ENCODE measurements around the gene CFTR. TPM values are rescaled to one million over a fixed set of nuclear protein-coding genes. Genes with fewer than 3 reads are reported as not detected.

Gene CFTR
- total and polyA plus RNA-seq, 2 of the 8 experiments (the other 6 are each of a cell fraction or from before 2014, with no cell fraction given), result 1.2 to 1.6 TPM

DNA sequence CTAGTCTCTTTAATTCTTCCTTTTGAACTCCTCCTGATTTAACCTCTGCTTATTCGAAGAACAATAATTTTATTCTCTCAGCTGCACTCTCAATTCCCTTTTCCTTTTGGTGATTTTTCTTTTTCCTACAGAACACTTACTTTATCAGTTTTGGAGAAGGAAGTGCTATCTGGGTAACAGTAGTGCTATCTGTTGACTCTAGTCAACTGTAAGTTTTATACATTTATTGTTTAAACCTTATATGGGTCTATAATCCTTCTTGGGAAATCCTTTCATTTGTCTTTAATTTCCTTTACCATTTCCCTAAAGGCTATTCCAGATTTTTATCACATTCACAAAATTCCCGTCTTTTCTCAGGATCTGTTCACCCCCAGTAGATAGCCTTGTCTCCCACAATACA, 64.2 kb downstream of the CFTR start:
- H3K18ac ChIP-seq (ENCODE audit: extremely low read depth, low read length), result no peak overlapping the region
- H3K4me2 ChIP-seq (ENCODE audit: insufficient read depth in 1 of 2, low read depth in 2 of 2, low read length in 2 of 2), result no peak overlapping the region

More for the DNA sequence above, 64.2 kb downstream of the CFTR start:
- Histone ChIP-seq H4K91ac (replicated peaks; ENCODE audit: insufficient read length, low read length) (no peak overlapping the region), H3K79me2 (ENCODE audit: control insufficient read depth in 1 of 2, insufficient read depth in 2 of 2, low read length in 2 of 2) (no peaks in the 10 kb centered on the region), H3K4ac (replicated peaks; ENCODE audit: insufficient read length, low read depth, low read length) (no peak overlapping the region), H2BK15ac (ENCODE audit: low read length) (no peak overlapping the region), H2BK120ac (replicated peaks; ENCODE audit: low read depth, low read length) (no peak overlapping the region), H3K9ac (replicated peaks in 1 of 4; ENCODE audit: extremely low read depth in 1 of 4, low read depth in 3 of 4, low read length in 3 of 4) (no peak overlapping the region), H4K5ac (ENCODE audit: insufficient read length, low read depth, low read length) (no peak overlapping the region), H2AFZ (ENCODE audit: low read length) (no peak overlapping the region), H4K20me1 (replicated peaks in 1 of 2; ENCODE audit: control insufficient read depth in 1 of 2, insufficient read depth in 2 of 2, low read length in 2 of 2) (no peaks in the 10 kb centered on the region), H2BK5ac (ENCODE audit: low read depth, low read length) (no peak overlapping the region), H3K56ac (replicated peaks; ENCODE audit: insufficient read length, low read depth, low read length) (no peak overlapping the region), H3K4me3 (ENCODE audit: extremely low read depth in 1 of 4, insufficient read depth in 2 of 4, low read depth in 3 of 4, low read length in 4 of 4) (no peak overlapping the region), H3K14ac (ENCODE audit: insufficient read length) (no peak overlapping the region), H3K79me1 (ENCODE audit: low read depth, low read length) (no peaks in the 10 kb centered on the region), H3K23ac (ENCODE audit: insufficient read length) (no peak overlapping the region), H2BK12ac (ENCODE audit: low read depth, low read length) (no peak overlapping the region), H3K4me1 (replicated peaks in 1 of 4; ENCODE audit: control insufficient read depth in 3 of 4, insufficient read depth in 4 of 4, low read length in 3 of 4) (no peaks in the 10 kb centered on the region; a peak in 1 of 7 replicates), H3K27me3 (replicated peaks in 1 of 4; ENCODE audit: control insufficient read depth in 3 of 4, extremely low read depth in 1 of 4, insufficient read depth in 3 of 4, low read length in 3 of 4) (no peaks in the 10 kb centered on the region), H3K23me2 (ENCODE audit: low read depth, low read length) (no peaks in the 10 kb centered on the region), H2AK5ac (ENCODE audit: low read depth, low read length) (no peak overlapping the region), H3K9me3 (ENCODE audit: insufficient read depth in 2 of 2, low read depth in 1 of 2, low read length in 1 of 2) (no peaks in the 10 kb centered on the region), H3K36me3 (ENCODE audit: control insufficient read depth in 2 of 4, insufficient read depth in 4 of 4, low read length in 3 of 4) (no peaks in the 10 kb centered on the region), H4K8ac (ENCODE audit: extremely low read depth, insufficient read depth, low read length) (no peak overlapping the region), H2BK20ac (ENCODE audit: low read length) (no peak overlapping the region), H3K27ac (ENCODE audit: low read depth, low read length) (no peak overlapping the region)
- ChIA-PET POLR2A (ENCODE audit: partially characterized antibody) (no interaction called here), CTCF (ENCODE audit: partially characterized antibody) (interaction anchor here (1.4 kb wide), 1 partner anchor 85 kb away, joined by 3 read pairs; no protein-coding TSS in a partner anchor)
- TF ChIP-seq SAP30 (IDR thresholded peaks at IDR 0.05; ENCODE audit: insufficient read depth, insufficient replicate concordance, low read length) (no peak), CHD2 (IDR thresholded peaks at IDR 0.05; ENCODE audit: low read length) (no peak), KDM5A (IDR thresholded peaks at IDR 0.05; ENCODE audit: low read length) (no peak), BACH1 (IDR thresholded peaks at IDR 0.05; ENCODE audit: low read length) (no peak), CBX8 (IDR thresholded peaks at IDR 0.05; ENCODE audit: borderline replicate concordance, low read depth, low read length) (no peak), CEBPB (IDR thresholded peaks at IDR 0.05; ENCODE audit: low read depth, low read length) (no peak), TAF1 (IDR thresholded peaks at IDR 0.05; ENCODE audit: low read depth, low read length) (no peak), EP300 (IDR thresholded peaks at IDR 0.05; ENCODE audit: borderline replicate concordance in 1 of 2, low read depth in 2 of 2, low read length in 2 of 2) (no peak), POU5F1 (IDR thresholded peaks at IDR 0.05; ENCODE audit: low read depth, low read length) (no peak), HDAC6 (IDR thresholded peaks at IDR 0.05; ENCODE audit: low read depth, low read length) (no peak), JUND (IDR thresholded peaks at IDR 0.05; ENCODE audit: low read length) (no peak)
- WGBS, 2 experiments (ENCODE audit: extremely low coverage in 1 of 2, insufficient coverage in 1 of 2, insufficient read length in 1 of 2, insufficient replicate concordance in 2 of 2, low coverage in 1 of 2, low lambda C conversion rate in 2 of 2, missing lambda C conversion rate in 1 of 2), result 83% methylated on average over 2 of the region's 2 CpGs; no CpG with 5 or more reads in 1 of the 2 experiments
- DNase-seq (ENCODE audit: low read depth in 1 of 2, low spot score in 2 of 2) (no peak), FAIRE-seq (no peak)
